Chondrocyte (in vitro differentiated cells): ENCODE results near the gene U2SURP. TPM values are rescaled to one million over a fixed set of nuclear protein-coding genes. Genes with fewer than 3 reads are reported as not detected.

ENCODE experiments used
- DNase-seq: peaks from one replicate; pipeline ENCODE4 v3.0.0; 2021; ENCODE audit warnings: mixed read lengths, low spot score
- H3K27ac Mint-ChIP-seq: one replicate; pipeline ENCODE4 v1.8.0; 2021; ENCODE audit warnings: mild to moderate bottlenecking, moderate library complexity, mixed read lengths; ENCODE audit not compliant: unreplicated experiment
- H3K27me3 Mint-ChIP-seq: 2 replicates; pipeline ENCODE4 v1.8.0; 2021; ENCODE audit warnings: low read depth, mixed read lengths
- H3K36me3 Mint-ChIP-seq: 2 replicates; pipeline ENCODE4 v1.8.0; 2021; ENCODE audit warnings: low read depth, mixed read lengths
- H3K4me1 Mint-ChIP-seq: 2 replicates; pipeline ENCODE4 v1.8.0; 2021; ENCODE audit warnings: low read depth, mild to moderate bottlenecking, mixed read lengths
- H3K4me3 Mint-ChIP-seq: one replicate; pipeline ENCODE4 v1.8.0; 2021; ENCODE audit warnings: mild to moderate bottlenecking, moderate library complexity, mixed read lengths; ENCODE audit not compliant: unreplicated experiment
- H3K9me3 Mint-ChIP-seq: 2 replicates; pipeline ENCODE4 v1.8.0; 2021; ENCODE audit warnings: low read depth, mixed read lengths
- CTCF ChIP-seq: fragments of 200-600 bp; sonication (generic); IDR thresholded peaks from 2 replicates; pipeline ENCODE4 v1.5.0; 2021; ENCODE audit warnings: antibody characterized with exemption, mild to moderate bottlenecking, moderate library complexity
- total RNA-seq: library from RNA; stranded (reverse); gene quantifications from 3 replicates; pipeline ENCODE4 v1.2.1, GENCODE V29; 2021

Gene U2SURP
- total RNA-seq, 1 donor from 2014 or later: 63.7 TPM

- Mint-ChIP-seq H3K4me3 (no peak overlapping the region), H3K9me3 (no peaks in the 10 kb centered on the region), H3K27ac (peak overlapping the region; percentile 74), H3K4me1 (peaks cover 21% of the 10 kb centered on the region), H3K27me3 (no peaks in the 10 kb centered on the region), H3K36me3 (peaks cover 13% of the 10 kb centered on the region)
- DNase-seq: no peak
- TF ChIP-seq CTCF: no peak
These were observed 34.3 kb downstream of the U2SURP start for GRCh38 chr3:143035466-143036211.

- no peak for TF ChIP-seq CTCF
- no peak overlapping the region for H3K4me3 Mint-ChIP-seq
- DNase-seq: no peak
- no peak overlapping the region for H3K27ac Mint-ChIP-seq
- peaks cover 11% of the 10 kb centered on the region for H3K36me3 Mint-ChIP-seq
- no peaks in the 10 kb centered on the region for H3K27me3 Mint-ChIP-seq
- H3K4me1 Mint-ChIP-seq: peaks cover 14% of the 10 kb centered on the region
- H3K9me3 Mint-ChIP-seq: no peaks in the 10 kb centered on the region
These were observed 35.2 kb downstream of the U2SURP start for GRCh38 chr3:143036557-143036956.

GRCh38 chr3:143037867-143038266, 36.5 kb downstream of the U2SURP start:
- Mint-ChIP-seq H3K27ac (no peak overlapping the region), H3K4me1 (peaks cover 8% of the 10 kb centered on the region), H3K4me3 (no peak overlapping the region), H3K9me3 (no peaks in the 10 kb centered on the region), H3K27me3 (no peaks in the 10 kb centered on the region), H3K36me3 (peaks cover 8% of the 10 kb centered on the region)
- no peak for DNase-seq
- peak; percentile 38 for TF ChIP-seq CTCF

GRCh38 chr3:143040261-143040879, 39.0 kb downstream of the U2SURP start:
- H3K27ac Mint-ChIP-seq: no peak overlapping the region
- H3K36me3 Mint-ChIP-seq: peaks cover 12% of the 10 kb centered on the region
- peaks cover 2% of the 10 kb centered on the region for H3K4me1 Mint-ChIP-seq
- TF ChIP-seq CTCF: peak; percentile 83
- H3K4me3 Mint-ChIP-seq: no peak overlapping the region
- H3K27me3 Mint-ChIP-seq: no peaks in the 10 kb centered on the region
- H3K9me3 Mint-ChIP-seq: no peaks in the 10 kb centered on the region
- no peak for DNase-seq

- peaks cover 8% of the 10 kb centered on the region for H3K36me3 Mint-ChIP-seq
- TF ChIP-seq CTCF: no peak
- no peaks in the 10 kb centered on the region for H3K9me3 Mint-ChIP-seq
These were observed 40.5 kb downstream of the U2SURP start for GRCh38 chr3:143041903-143042302.

More at GRCh38 chr3:143041903-143042302, 40.5 kb downstream of the U2SURP start:
- Mint-ChIP-seq H3K4me1 (peaks cover 4% of the 10 kb centered on the region), H3K4me3 (no peak overlapping the region), H3K27me3 (no peaks in the 10 kb centered on the region), H3K27ac (no peak overlapping the region)
- DNase-seq: no peak
